ENCODE data around the gene FXYD3.

DNA sequence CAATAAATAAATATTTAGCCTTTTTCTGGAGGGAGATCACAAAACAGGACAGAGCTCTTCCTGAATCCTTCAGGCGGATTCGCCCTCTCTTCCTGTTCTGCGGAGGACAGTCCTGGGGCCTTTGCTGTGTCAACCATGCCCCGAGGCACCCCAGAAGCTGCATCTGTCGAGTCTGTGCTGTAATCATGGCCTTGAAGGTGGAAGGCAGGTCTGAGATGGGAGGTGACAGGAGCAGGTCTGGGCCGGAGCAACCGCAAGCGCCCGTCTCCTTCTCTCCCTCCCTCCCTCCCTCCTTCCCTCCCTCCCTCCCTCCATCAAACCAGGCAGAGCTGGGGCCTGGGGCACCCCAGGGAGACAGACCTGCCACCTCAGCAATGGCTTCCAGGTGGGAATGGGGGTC lies 4.6 kb upstream of the FXYD3 start:
- no peak for TF ChIP-seq POLR2A (IDR thresholded peaks at IDR 0.05)
- TF ChIP-seq, protein P1, sequence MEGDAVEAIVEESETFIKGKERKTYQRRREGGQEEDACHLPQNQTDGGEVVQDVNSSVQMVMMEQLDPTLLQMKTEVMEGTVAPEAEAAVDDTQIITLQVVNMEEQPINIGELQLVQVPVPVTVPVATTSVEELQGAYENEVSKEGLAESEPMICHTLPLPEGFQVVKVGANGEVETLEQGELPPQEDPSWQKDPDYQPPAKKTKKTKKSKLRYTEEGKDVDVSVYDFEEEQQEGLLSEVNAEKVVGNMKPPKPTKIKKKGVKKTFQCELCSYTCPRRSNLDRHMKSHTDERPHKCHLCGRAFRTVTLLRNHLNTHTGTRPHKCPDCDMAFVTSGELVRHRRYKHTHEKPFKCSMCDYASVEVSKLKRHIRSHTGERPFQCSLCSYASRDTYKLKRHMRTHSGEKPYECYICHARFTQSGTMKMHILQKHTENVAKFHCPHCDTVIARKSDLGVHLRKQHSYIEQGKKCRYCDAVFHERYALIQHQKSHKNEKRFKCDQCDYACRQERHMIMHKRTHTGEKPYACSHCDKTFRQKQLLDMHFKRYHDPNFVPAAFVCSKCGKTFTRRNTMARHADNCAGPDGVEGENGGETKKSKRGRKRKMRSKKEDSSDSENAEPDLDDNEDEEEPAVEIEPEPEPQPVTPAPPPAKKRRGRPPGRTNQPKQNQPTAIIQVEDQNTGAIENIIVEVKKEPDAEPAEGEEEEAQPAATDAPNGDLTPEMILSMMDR (IDR thresholded peaks at IDR 0.05), result no peak

Data from right lobe of liver (tissue), 4 donors.